ENCODE results near the gene SERGEF. TPM values are rescaled to one million over a fixed set of nuclear protein-coding genes. Genes with fewer than 3 reads are reported as not detected.

The SERGEF gene
- total and polyA plus RNA-seq, 2 experiments from 2014 or later = 29.8 to 64.0 TPM

DNA sequence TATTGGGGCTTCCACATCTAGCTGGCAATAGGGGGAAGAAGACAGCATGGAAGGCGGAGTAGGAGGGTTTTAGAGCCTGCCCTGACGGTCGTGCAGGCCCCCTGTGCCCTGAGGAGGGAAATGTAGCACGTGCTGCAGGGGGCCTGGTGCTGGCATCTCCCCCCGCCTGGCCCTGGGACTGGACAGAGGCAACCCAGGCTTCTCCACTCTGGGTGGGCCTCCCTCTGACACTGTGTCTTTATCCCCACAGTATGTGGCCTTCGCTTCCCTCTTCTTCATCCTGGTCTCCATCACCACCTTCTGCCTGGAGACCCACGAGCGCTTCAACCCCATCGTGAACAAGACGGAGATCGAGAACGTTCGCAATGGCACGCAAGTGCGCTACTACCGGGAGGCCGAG, 241.4 kb downstream of the SERGEF start:
- no peak for DNase-seq (ENCODE audit: low read depth in 1 of 2, low spot score in 1 of 2)
- Histone ChIP-seq H3K9me3 (ENCODE audit: low read depth) (no peaks in the 10 kb centered on the region), H3K4me3 (no peak overlapping the region), H3K27me3 (no peaks in the 10 kb centered on the region), H3K36me3 (no peaks in the 10 kb centered on the region), H3K27ac (no peak overlapping the region), H3K4me1 (ENCODE audit: low read depth) (no peaks in the 10 kb centered on the region)
- TF ChIP-seq, protein P1, sequence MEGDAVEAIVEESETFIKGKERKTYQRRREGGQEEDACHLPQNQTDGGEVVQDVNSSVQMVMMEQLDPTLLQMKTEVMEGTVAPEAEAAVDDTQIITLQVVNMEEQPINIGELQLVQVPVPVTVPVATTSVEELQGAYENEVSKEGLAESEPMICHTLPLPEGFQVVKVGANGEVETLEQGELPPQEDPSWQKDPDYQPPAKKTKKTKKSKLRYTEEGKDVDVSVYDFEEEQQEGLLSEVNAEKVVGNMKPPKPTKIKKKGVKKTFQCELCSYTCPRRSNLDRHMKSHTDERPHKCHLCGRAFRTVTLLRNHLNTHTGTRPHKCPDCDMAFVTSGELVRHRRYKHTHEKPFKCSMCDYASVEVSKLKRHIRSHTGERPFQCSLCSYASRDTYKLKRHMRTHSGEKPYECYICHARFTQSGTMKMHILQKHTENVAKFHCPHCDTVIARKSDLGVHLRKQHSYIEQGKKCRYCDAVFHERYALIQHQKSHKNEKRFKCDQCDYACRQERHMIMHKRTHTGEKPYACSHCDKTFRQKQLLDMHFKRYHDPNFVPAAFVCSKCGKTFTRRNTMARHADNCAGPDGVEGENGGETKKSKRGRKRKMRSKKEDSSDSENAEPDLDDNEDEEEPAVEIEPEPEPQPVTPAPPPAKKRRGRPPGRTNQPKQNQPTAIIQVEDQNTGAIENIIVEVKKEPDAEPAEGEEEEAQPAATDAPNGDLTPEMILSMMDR (IDR thresholded peaks at IDR 0.05; ENCODE audit: low read depth, low read length) = no peak

DNA sequence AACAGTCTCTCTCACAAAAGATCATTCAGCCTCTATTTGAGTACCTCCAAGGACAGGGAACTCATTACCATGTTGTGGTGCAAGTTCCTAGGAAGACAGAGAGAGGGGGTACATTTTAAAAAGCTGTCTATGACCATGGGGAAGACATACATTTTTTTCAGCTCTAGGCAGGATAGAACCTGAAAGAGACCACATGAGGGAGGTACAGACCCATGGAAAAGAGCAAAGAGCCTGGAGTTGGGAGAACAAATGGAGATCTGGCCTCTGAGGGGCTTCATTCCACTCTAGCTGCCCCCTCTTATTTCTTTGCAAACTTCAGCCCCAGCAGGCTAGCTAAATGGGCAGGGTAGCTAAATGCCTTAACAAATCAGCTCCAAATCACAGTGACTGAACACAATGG, 241.9 kb downstream of the SERGEF start:
- TF ChIP-seq, protein P1 (IDR thresholded peaks at IDR 0.05; ENCODE audit: low read depth, low read length) = peak; percentile 25
- H3K27me3 ChIP-seq = no peaks in the 10 kb centered on the region
- peak in 1 of 2 donors; percentile 10 for DNase-seq (ENCODE audit: low read depth in 1 of 2, low spot score in 1 of 2)

DNA sequence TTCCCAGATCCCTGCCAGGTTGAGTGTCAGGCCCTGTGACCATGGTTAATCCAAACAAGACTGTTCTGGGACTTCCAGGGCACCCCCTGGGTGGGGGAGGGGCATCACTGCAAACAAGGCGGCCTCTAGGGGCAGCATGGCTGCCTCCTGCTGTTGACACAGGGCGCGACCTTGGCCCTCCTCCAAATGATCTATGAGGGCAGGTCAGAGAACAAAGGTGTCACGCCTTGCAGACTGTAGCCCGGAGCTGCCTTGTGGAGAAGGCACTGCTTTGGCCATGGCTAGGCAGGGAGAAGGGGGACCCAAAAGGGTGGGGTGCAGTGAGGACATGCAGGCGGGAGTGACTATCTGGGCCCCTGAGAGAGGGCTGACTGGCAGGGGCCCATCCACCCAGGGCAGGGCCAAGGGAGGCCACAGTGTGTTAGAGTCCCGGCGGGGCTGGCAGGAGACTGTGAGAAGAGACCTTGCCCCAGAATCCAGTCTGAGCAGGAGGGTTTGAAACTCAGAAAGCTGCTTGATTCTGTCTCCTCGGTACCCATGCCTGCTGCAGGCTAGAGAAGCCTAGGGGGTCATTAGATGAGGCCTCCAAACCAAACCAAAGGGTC, 242.7 kb downstream of the SERGEF start:
- peak in 1 of 2 donors; percentile 6 for DNase-seq (ENCODE audit: low read depth in 1 of 2, low spot score in 1 of 2)
- Histone ChIP-seq H3K36me3 (no peaks in the 10 kb centered on the region), H3K27ac (no peak overlapping the region), H3K4me1 (ENCODE audit: low read depth) (no peaks in the 10 kb centered on the region), H3K4me3 (no peak overlapping the region), H3K27me3 (no peaks in the 10 kb centered on the region), H3K9me3 (ENCODE audit: low read depth) (no peaks in the 10 kb centered on the region)
- TF ChIP-seq, protein P1 (IDR thresholded peaks at IDR 0.05; ENCODE audit: low read depth, low read length) = peak; percentile 13

More for the DNA sequence above, 241.9 kb downstream of the SERGEF start:
- no peak overlapping the region for H3K27ac ChIP-seq
- no peak overlapping the region for H3K4me3 ChIP-seq
- no peaks in the 10 kb centered on the region for H3K9me3 ChIP-seq (ENCODE audit: low read depth)
- H3K4me1 ChIP-seq (ENCODE audit: low read depth) = no peaks in the 10 kb centered on the region
- H3K36me3 ChIP-seq = no peaks in the 10 kb centered on the region

DNA sequence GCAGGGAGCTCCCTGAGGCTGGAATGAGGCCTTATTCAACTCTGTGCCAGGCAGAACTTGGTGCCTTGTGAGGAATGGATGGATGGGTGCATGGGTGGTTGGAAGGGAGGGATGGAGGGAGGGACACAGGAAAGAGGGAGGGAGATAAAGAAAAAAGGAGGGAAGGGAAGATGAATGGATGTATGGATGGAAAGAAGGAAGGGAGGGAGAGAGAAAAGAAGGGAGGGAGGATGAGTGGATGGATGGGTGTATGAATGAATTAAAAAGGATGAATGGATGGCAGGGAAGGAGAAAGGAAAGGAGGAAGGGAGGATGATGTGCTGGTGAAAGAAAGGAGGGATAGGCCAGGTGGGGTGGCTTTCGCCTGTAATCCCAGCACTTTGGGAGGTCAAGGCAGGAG, 243.6 kb downstream of the SERGEF start:
- no peak for DNase-seq (ENCODE audit: low read depth in 1 of 2, low spot score in 1 of 2)
- TF ChIP-seq, protein P1 (IDR thresholded peaks at IDR 0.05; ENCODE audit: low read depth, low read length) = no peak
- no peak overlapping the region for H3K27ac ChIP-seq

DNA sequence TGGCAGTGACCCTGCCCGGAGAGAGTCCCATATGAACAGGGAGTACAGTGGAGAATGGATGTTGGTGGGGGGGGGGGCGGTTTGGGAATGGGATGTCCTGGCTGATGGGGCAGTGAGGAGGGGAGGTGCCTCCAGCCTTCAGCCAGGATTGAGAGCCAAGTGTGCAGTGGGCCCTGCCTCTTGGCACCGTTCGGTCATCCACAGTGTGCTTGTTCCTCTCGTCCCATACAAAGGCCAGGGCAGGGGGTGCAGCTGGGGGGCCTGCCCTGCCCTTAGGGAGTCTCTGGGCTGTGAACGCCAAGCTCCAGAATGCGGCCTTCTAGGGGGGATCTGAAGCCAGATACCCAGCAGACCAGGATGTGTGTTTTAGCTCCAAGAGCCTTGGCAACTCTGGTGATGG, 244.3 kb downstream of the SERGEF start:
- Histone ChIP-seq H3K27me3 (no peaks in the 10 kb centered on the region), H3K4me1 (ENCODE audit: low read depth) (no peaks in the 10 kb centered on the region), H3K27ac (no peak overlapping the region), H3K4me3 (no peak overlapping the region), H3K9me3 (ENCODE audit: low read depth) (no peaks in the 10 kb centered on the region), H3K36me3 (no peaks in the 10 kb centered on the region)
- TF ChIP-seq, protein P1 (IDR thresholded peaks at IDR 0.05; ENCODE audit: low read depth, low read length) = no peak
- DNase-seq (ENCODE audit: low read depth in 1 of 2, low spot score in 1 of 2) = no peak

More for the DNA sequence above, 243.6 kb downstream of the SERGEF start:
- Histone ChIP-seq H3K4me1 (ENCODE audit: low read depth) (no peaks in the 10 kb centered on the region), H3K27me3 (no peaks in the 10 kb centered on the region), H3K9me3 (ENCODE audit: low read depth) (no peaks in the 10 kb centered on the region), H3K4me3 (no peak overlapping the region), H3K36me3 (no peaks in the 10 kb centered on the region)

All from cardiac muscle cell (in vitro differentiated cells and primary cell).